Ascending aorta (tissue), 2 donors: ENCODE measurements around the gene PTPRS. TPM values are rescaled to one million over a fixed set of nuclear protein-coding genes. Genes with fewer than 3 reads are reported as not detected.

Source experiments
- DNase-seq, 2 donors: peaks; one replicate each; pipeline ENCODE4 v3.0.0-alpha.2; 2019; ENCODE audit warnings: low spot score in 2 of 2
- H3K27ac ChIP-seq, 2 donors: fragments of 200-600 bp; sonication (generic); one replicate each; pipeline ENCODE4 v1.5.1; 2016 to 2017; ENCODE audit warnings: mild to moderate bottlenecking in 1 of 2
- H3K27me3 ChIP-seq: fragments of 200-600 bp; sonication (generic); one replicate; pipeline ENCODE4 v1.5.1; 2017
- H3K36me3 ChIP-seq, 2 donors: fragments of 200-600 bp; sonication (generic); one replicate each; pipeline ENCODE4 v1.5.1; 2016
- H3K4me1 ChIP-seq, 2 donors: fragments of 200-600 bp; sonication (generic); one replicate each; pipeline ENCODE4 v1.5.1; 2016 to 2017; ENCODE audit warnings: mild to moderate bottlenecking in 1 of 2
- H3K4me3 ChIP-seq, 2 donors: fragments of 200-600 bp; sonication (generic); one replicate each; pipeline ENCODE4 v1.5.1; 2016 to 2017; ENCODE audit warnings: mild to moderate bottlenecking in 1 of 2
- H3K9me3 ChIP-seq, 2 donors: fragments of 200-600 bp; sonication (generic); one replicate each; pipeline ENCODE4 v1.5.1; 2016
- intact Hi-C: fragments of 100-400 bp; cut with DNase I; formaldehyde crosslinking; loops from one replicate; pipeline ENCODE4 v1.15.1; 2023
- total RNA-seq: library from RNA; depleted of rRNA; stranded (reverse); fragments of >200 nt; gene quantifications from one replicate; pipeline ENCODE4 v1.1.0, GENCODE V29; 2016
- TF ChIP-seq, protein P1 (sequence below), 3 experiments: fragments of 200-600 bp in 2 of 3; fragments of 450-650 bp in 1 of 3; sonication (generic) in 2 of 3; IDR thresholded peaks; one replicate each; pipeline ENCODE4 v1.5.1; 2016 to 2019; ENCODE audit warnings: antibody characterized with exemption in 3 of 3, mild to moderate bottlenecking in 1 of 3, moderate library complexity in 1 of 3

PTPRS gene
- total RNA-seq, 1 donor from 2014 or later = 517 TPM

DNA sequence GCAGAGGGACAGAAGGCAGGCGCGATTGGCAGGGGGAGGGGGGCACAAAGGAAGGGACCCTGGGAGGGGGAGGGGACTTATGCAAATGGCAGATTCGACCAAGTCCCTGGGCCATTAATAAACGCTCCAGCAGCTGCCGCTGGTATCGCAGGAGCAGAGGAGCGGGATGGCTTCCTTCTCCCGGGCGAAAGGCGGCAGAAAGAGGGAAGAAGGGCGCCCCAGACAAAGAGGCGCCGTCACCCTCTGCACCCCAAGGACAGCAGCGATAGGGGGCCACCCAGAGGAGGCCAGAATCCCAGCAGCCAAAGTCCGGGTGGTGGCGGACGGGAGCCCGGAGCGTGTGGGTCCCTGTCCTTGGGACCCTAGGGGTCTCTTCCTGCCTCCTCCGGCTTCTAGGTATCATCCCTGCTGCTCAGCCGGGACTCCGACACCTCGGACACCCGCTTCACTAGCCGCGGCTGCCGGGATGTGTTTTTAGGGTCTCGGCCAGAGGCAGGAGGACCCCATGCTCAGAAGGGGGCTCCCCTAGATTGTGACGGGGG, 1.9 kb downstream of the PTPRS start:
- Histone ChIP-seq H3K4me1 (peaks cover 7 to 16% of the 10 kb centered on the region in 2 donors), H3K27ac (no peak overlapping the region), H3K4me3 (no peak overlapping the region), H3K27me3 (peaks cover 4% of the 10 kb centered on the region), H3K36me3 (no peaks in the 10 kb centered on the region), H3K9me3 (no peaks in the 10 kb centered on the region)
- intact Hi-C loops = no loop called here
- DNase-seq = no peak
- TF ChIP-seq, protein P1, sequence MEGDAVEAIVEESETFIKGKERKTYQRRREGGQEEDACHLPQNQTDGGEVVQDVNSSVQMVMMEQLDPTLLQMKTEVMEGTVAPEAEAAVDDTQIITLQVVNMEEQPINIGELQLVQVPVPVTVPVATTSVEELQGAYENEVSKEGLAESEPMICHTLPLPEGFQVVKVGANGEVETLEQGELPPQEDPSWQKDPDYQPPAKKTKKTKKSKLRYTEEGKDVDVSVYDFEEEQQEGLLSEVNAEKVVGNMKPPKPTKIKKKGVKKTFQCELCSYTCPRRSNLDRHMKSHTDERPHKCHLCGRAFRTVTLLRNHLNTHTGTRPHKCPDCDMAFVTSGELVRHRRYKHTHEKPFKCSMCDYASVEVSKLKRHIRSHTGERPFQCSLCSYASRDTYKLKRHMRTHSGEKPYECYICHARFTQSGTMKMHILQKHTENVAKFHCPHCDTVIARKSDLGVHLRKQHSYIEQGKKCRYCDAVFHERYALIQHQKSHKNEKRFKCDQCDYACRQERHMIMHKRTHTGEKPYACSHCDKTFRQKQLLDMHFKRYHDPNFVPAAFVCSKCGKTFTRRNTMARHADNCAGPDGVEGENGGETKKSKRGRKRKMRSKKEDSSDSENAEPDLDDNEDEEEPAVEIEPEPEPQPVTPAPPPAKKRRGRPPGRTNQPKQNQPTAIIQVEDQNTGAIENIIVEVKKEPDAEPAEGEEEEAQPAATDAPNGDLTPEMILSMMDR (IDR thresholded peaks at IDR 0.05) = no peak

DNA sequence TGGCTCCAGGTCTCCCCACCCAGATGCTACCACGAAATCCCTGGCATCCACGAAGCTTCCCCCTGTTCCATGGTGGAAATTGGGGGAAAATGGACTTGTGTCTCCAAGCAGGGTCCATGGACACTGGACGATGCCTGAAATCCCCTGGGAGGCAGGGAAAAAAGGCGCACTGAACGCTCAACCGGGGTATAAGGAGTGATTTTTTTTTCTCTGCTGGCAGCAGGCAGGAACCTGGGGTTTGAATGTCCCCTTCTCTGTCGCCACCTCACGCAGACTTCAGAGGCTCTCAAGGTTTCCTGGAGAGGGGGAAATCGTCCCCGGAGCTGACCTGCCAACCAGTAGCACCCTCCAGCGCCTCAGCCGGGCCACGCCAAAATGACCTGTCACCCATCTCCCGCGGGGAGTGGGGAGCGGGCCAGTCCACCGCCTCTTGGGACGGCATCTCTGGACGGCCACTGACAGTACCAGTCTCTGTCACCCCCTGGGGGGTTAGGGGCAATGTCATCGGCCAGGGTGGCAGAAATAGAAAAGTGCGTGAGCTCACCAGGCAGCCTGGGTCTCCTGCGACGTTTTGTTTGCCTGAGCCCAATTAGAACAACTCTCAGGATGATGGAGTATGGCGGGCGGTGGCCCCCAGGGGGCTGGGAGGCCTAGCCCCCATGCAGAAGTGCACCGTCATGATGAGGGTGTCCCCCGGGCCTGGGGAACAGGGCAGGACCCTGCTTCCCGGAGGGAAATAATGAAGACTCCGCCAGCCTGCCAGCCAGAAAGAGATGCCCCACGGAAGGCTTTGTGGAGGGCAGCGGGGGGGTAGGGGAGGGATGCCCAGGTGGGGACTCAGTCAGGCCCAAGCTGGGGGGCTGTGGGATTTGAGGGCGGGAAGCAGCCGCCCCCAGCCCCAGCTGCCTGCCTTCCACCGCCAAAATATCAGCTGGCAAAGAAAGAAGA, 2.6 kb downstream of the PTPRS start:
- Histone ChIP-seq H3K27ac (no peak overlapping the region), H3K27me3 (peaks cover 4% of the 10 kb centered on the region), H3K4me1 (peaks cover 7 to 16% of the 10 kb centered on the region in 2 donors), H3K9me3 (no peaks in the 10 kb centered on the region), H3K4me3 (no peak overlapping the region), H3K36me3 (no peaks in the 10 kb centered on the region)
- DNase-seq = no peak
- TF ChIP-seq, protein P1 (IDR thresholded peaks at IDR 0.05) = no peak
- intact Hi-C loops = no loop called here

DNA sequence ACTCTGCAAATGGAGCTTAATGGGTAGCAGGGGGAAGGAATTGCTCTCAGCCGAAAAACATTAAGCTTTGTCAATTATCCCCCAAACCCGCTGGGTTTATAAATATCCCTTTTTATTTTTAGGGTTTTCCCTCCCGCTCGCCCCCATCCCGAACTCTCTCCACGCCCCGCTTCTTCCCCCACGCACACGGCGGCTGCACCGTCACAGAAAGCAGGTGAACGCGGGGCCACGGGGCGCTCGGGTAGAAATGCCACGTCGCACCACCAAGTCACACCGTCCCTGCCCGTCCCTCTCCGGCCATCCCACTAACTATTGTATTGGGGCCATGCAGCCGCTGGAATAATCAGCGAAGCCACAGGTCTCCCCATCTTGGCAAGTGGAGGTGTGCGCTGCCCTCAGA, 3.5 kb downstream of the PTPRS start:
- H3K4me1 ChIP-seq = peaks cover 7 to 16% of the 10 kb centered on the region in 2 donors
- H3K9me3 ChIP-seq = no peaks in the 10 kb centered on the region
- no peaks in the 10 kb centered on the region for H3K36me3 ChIP-seq
- intact Hi-C loops = no loop called here
- TF ChIP-seq, protein P1 (IDR thresholded peaks at IDR 0.05) = no peak
- H3K27ac ChIP-seq = no peak overlapping the region
- peaks cover 4% of the 10 kb centered on the region for H3K27me3 ChIP-seq
- no peak overlapping the region for H3K4me3 ChIP-seq
- no peak for DNase-seq

DNA sequence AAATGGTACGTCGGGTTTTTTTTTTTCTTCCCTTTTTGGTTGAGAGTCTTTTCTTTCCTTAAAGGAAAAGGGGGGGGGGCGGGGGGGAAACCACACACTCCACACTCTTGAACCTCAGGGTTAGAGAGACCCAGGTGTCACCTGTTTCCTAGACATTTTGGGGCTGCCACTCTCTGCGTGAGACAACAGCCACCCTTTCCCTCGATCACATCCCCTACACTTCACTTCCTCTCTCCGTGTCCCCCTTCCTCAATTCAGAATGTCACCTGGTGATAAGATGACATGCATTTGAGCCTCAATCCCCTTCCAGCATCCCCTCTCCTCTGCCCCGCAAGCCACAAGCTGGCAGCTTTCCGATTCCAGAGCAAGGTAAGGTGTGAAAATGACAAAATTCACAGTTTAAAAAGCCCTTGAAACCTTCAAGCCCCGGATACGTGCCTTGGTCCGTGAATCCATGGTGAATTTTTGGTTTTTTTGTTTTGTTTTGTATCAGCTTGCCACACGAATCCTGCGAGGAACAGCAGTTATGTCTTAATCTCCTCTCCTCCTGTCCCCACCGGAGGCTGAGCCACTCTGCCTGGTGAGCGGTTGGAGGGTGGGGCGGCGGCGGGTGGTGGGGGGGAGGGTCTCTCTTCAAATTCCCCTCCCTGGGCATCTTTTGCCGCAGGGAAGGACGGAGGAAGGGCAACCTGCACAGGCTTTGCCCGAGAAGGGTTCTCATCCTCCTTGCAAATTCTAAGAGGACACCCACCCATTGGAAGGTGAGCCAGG, 4.2 kb downstream of the PTPRS start:
- no peaks in the 10 kb centered on the region for H3K36me3 ChIP-seq
- intact Hi-C loops = no loop called here

DNA sequence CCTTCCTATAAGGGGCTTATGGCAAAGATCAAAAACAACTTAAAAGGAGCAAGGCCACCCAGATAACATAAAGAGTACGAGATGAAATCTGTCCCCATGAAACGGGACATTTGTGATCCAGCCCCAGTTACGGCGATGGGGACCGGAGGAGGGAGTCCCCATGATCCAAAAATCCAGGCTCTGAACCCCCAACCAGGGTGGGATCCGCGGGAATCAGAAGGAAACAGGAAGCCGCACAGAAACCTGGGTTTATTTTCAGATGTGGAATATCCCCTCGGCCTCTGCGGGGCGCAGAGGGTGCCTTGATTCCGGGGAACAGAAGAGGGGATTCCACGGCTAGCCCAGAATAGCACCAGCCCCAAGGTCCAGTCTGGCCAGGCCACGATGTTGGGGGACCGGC, 5.0 kb downstream of the PTPRS start:
- no peaks in the 10 kb centered on the region for H3K36me3 ChIP-seq
- peaks cover 4% of the 10 kb centered on the region for H3K27me3 ChIP-seq
- H3K27ac ChIP-seq = no peak overlapping the region
- H3K4me1 ChIP-seq = peaks cover 7 to 13% of the 10 kb centered on the region in 2 donors
- intact Hi-C loops = no loop called here
- no peak overlapping the region for H3K4me3 ChIP-seq
- DNase-seq = no peak
- H3K9me3 ChIP-seq = no peaks in the 10 kb centered on the region
- TF ChIP-seq, protein P1 (IDR thresholded peaks at IDR 0.05) = no peak

More for the DNA sequence above, 4.2 kb downstream of the PTPRS start:
- DNase-seq = no peak
- TF ChIP-seq, protein P1 (IDR thresholded peaks at IDR 0.05) = no peak
- H3K9me3 ChIP-seq = no peaks in the 10 kb centered on the region
- H3K27ac ChIP-seq = no peak overlapping the region
- H3K4me1 ChIP-seq = peaks cover 7 to 16% of the 10 kb centered on the region in 2 donors
- no peak overlapping the region for H3K4me3 ChIP-seq
- peaks cover 4% of the 10 kb centered on the region for H3K27me3 ChIP-seq
